Measurements from ENCODE around the gene ULK4.
A peak's percentile ranks its signal among the peaks of the same experiment; 100 is the strongest.

The ULK4 gene

GRCh38 chr3:41975416-41976103 is 13.7 kb upstream of the ULK4 start:
- 0 out of 2 replicates have a peak overlapping the region, but pooled peaks have one; percentile 4 for H3K27ac ChIP-seq
- TF ChIP-seq CTCF (conservative IDR thresholded peaks at IDR 0.05), result no peak

GRCh38 chr3:41974223-41974622 is 12.3 kb upstream of the ULK4 start:
- TF ChIP-seq CTCF (conservative IDR thresholded peaks at IDR 0.05), result no peak
- no peak overlapping the region for H3K27ac ChIP-seq

- no peak overlapping the region for H3K27ac ChIP-seq
- TF ChIP-seq CTCF (conservative IDR thresholded peaks at IDR 0.05), result no peak
These were observed 10.9 kb upstream of the ULK4 start for GRCh38 chr3:41972802-41973201.

GRCh38 chr3:41966206-41966605 is 4.3 kb upstream of the ULK4 start:
- no peak overlapping the region for H3K27ac ChIP-seq
- TF ChIP-seq CTCF (conservative IDR thresholded peaks at IDR 0.05), result no peak

- no peak for TF ChIP-seq CTCF (conservative IDR thresholded peaks at IDR 0.05)
- H3K27ac ChIP-seq, result no peak overlapping the region
These were observed 1.9 kb upstream of the ULK4 start for GRCh38 chr3:41963823-41964222.

- peak overlapping the region; percentile 65 for H3K27ac ChIP-seq
These were observed 815 bp downstream of the ULK4 start for GRCh38 chr3:41960826-41961750.

More at GRCh38 chr3:41960826-41961750, 815 bp downstream of the ULK4 start:
- TF ChIP-seq CTCF (conservative IDR thresholded peaks at IDR 0.05), result no peak

Data from VCaP (cell line).